PC-9 (cell line): ENCODE results near the gene CDK5RAP3.

Experiments used
- EZH2 ChIP-seq: fragments of 200-600 bp; sonication (generic); IDR thresholded peaks from 2 replicates; pipeline ENCODE4 v1.8.0; 2017; ENCODE audit warnings: antibody characterized with exemption, low read depth
- TF ChIP-seq, protein P1 (sequence below): fragments of 200-600 bp; sonication (generic); conservative IDR thresholded peaks from 2 replicates; pipeline ENCODE4 v1.6.1; 2017; ENCODE audit warnings: mixed run types, antibody characterized with exemption, mild to moderate bottlenecking, moderate library complexity

DNA sequence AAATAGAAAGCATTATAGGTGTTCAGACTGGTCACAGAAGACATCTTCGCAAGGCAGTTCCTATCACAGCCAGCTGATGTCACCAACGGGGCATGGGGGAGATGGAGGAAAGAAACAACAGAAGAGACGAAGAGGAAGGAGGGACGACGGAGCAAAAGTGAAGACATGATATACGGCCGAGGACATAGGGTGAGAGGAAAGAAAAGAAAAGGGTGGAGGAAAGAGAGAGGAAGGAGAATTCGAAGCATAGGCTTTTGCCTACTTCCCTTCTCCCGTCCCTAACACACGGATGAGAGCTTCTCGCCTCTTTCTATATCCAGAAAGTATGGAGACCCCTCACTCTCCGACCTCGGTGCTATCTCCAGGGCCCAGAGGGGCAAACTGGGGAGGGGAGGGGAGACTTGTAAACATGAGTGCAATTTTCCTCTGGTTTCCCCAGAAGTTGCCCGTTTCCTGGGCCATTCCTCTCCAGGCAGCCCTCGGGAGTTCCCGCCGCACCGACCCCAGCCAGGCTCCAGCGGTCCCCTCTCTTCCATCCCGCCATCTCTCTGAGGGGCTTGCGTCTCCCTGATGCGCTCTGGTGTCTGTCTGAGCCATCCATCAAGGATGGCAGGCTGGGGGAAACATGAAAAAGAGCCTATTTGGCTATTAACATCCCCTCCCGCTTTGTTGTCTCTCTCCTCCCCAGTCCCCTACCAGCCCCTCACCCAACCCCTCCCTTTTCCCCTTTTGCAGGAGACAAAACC is 40.7 kb downstream of the CDK5RAP3 start:
- TF ChIP-seq, protein P1, sequence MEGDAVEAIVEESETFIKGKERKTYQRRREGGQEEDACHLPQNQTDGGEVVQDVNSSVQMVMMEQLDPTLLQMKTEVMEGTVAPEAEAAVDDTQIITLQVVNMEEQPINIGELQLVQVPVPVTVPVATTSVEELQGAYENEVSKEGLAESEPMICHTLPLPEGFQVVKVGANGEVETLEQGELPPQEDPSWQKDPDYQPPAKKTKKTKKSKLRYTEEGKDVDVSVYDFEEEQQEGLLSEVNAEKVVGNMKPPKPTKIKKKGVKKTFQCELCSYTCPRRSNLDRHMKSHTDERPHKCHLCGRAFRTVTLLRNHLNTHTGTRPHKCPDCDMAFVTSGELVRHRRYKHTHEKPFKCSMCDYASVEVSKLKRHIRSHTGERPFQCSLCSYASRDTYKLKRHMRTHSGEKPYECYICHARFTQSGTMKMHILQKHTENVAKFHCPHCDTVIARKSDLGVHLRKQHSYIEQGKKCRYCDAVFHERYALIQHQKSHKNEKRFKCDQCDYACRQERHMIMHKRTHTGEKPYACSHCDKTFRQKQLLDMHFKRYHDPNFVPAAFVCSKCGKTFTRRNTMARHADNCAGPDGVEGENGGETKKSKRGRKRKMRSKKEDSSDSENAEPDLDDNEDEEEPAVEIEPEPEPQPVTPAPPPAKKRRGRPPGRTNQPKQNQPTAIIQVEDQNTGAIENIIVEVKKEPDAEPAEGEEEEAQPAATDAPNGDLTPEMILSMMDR = peak; percentile 66
- TF ChIP-seq EZH2 = no peak
